BE2C (cell line): ENCODE results near the gene NDFIP1.
A peak's percentile ranks its signal among the peaks of the same experiment; 100 is the strongest.
"Not testable (repeated sequence)": the region's sequence is repeated elsewhere in the genome, so short reads cannot be mapped to it uniquely, and the experiment has no call there.

Experiments
- DNase-seq: peaks from one replicate; pipeline ENCODE4 v3.0.0-alpha.2; 2020
- H3K27me3 ChIP-seq: fragments of 250-450 bp; sonication (Bioruptor Pico); 2 replicates; pipeline ENCODE4 v1.5.1; 2020; ENCODE audit warnings: mild to moderate bottlenecking
- H3K36me3 ChIP-seq: fragments of 250-450 bp; sonication (Bioruptor Pico); 2 replicates; pipeline ENCODE4 v1.5.1; 2020; ENCODE audit warnings: mild to moderate bottlenecking
- H3K4me1 ChIP-seq: fragments of 250-450 bp; sonication (Bioruptor Pico); 2 replicates; pipeline ENCODE4 v1.5.1; 2020
- H3K4me3 ChIP-seq: 2 replicates; pipeline ENCODE4 v1.5.1; 2011; ENCODE audit warnings: low read depth, low read length
- H3K9me3 ChIP-seq: fragments of 250-450 bp; sonication (Bioruptor Pico); 2 replicates; pipeline ENCODE4 v1.5.1; 2020
- CTCF ChIP-seq: IDR thresholded peaks from 2 replicates; pipeline ENCODE4 v1.5.1; 2012; ENCODE audit warnings: mild to moderate bottlenecking, low read depth, low read length

The NDFIP1 gene

GRCh38 chr5:142151436-142152383 is 43.1 kb downstream of the NDFIP1 start:
- H3K27me3 ChIP-seq: no peaks in the 10 kb centered on the region
- H3K4me1 ChIP-seq: peaks cover 12% of the 10 kb centered on the region
- no peak overlapping the region for H3K4me3 ChIP-seq
- peak; percentile 76 for DNase-seq
- TF ChIP-seq CTCF: peak; percentile 89
- no peaks in the 10 kb centered on the region for H3K9me3 ChIP-seq
- H3K36me3 ChIP-seq: peaks cover 23% of the 10 kb centered on the region

- Histone ChIP-seq H3K4me1 (peaks cover 18% of the 10 kb centered on the region), H3K9me3 (no peaks in the 10 kb centered on the region)
These were observed 43.8 kb downstream of the NDFIP1 start for GRCh38 chr5:142152384-142152732.

GRCh38 chr5:142153674-142154448 is 45.3 kb downstream of the NDFIP1 start:
- H3K27me3 ChIP-seq: no peaks in the 10 kb centered on the region
- no peak for DNase-seq
- H3K9me3 ChIP-seq: no peaks in the 10 kb centered on the region
- H3K36me3 ChIP-seq: peaks cover 11% of the 10 kb centered on the region
- H3K4me1 ChIP-seq: peaks cover 18% of the 10 kb centered on the region
- no peak overlapping the region for H3K4me3 ChIP-seq
- no peak for TF ChIP-seq CTCF

More at GRCh38 chr5:142152384-142152732, 43.8 kb downstream of the NDFIP1 start:
- peaks cover 17% of the 10 kb centered on the region for H3K36me3 ChIP-seq
- DNase-seq: no peak
- no peak overlapping the region for H3K4me3 ChIP-seq
- no peak for TF ChIP-seq CTCF
- no peaks in the 10 kb centered on the region for H3K27me3 ChIP-seq

GRCh38 chr5:142154449-142154841 is 45.9 kb downstream of the NDFIP1 start:
- H3K36me3 ChIP-seq: peaks cover 11% of the 10 kb centered on the region
- not testable (repeated sequence) for H3K4me3 ChIP-seq, H3K9me3 ChIP-seq

GRCh38 chr5:142156839-142157463 is 48.4 kb downstream of the NDFIP1 start:
- H3K27me3 ChIP-seq: no peaks in the 10 kb centered on the region
- peaks cover 21% of the 10 kb centered on the region for H3K4me1 ChIP-seq
- H3K4me3 ChIP-seq: no peak overlapping the region
- H3K36me3 ChIP-seq: peaks cover 8% of the 10 kb centered on the region
- DNase-seq: no peak
- no peaks in the 10 kb centered on the region for H3K9me3 ChIP-seq
- no peak for TF ChIP-seq CTCF

More at GRCh38 chr5:142154449-142154841, 45.9 kb downstream of the NDFIP1 start:
- DNase-seq, H3K27me3 ChIP-seq: not testable (repeated sequence)
- peaks cover 18% of the 10 kb centered on the region for H3K4me1 ChIP-seq

- DNase-seq: no peak
- Histone ChIP-seq H3K4me3 (no peak overlapping the region), H3K4me1 (peaks cover 15% of the 10 kb centered on the region), H3K27me3 (no peaks in the 10 kb centered on the region), H3K9me3 (no peaks in the 10 kb centered on the region), H3K36me3 (peaks cover 3% of the 10 kb centered on the region)
- no peak for TF ChIP-seq CTCF
These were observed 50.8 kb downstream of the NDFIP1 start for GRCh38 chr5:142159354-142159753.
